Neural progenitor cell (in vitro differentiated cells): ENCODE data around the gene SLC25A19.

Experiments used
- EZH2phosphoT487 ChIP-seq: fragments of 200-600 bp; sonication (generic); IDR thresholded peaks from 2 replicates; pipeline ENCODE4 v1.6.1; 2017; ENCODE audit warnings: antibody characterized with exemption
- TF ChIP-seq, protein P1 (sequence below): fragments of 200-600 bp; sonication (generic); IDR thresholded peaks from 2 replicates; pipeline ENCODE4 v1.5.1; 2017; ENCODE audit warnings: antibody characterized with exemption, mild to moderate bottlenecking

- TF ChIP-seq, protein P1, sequence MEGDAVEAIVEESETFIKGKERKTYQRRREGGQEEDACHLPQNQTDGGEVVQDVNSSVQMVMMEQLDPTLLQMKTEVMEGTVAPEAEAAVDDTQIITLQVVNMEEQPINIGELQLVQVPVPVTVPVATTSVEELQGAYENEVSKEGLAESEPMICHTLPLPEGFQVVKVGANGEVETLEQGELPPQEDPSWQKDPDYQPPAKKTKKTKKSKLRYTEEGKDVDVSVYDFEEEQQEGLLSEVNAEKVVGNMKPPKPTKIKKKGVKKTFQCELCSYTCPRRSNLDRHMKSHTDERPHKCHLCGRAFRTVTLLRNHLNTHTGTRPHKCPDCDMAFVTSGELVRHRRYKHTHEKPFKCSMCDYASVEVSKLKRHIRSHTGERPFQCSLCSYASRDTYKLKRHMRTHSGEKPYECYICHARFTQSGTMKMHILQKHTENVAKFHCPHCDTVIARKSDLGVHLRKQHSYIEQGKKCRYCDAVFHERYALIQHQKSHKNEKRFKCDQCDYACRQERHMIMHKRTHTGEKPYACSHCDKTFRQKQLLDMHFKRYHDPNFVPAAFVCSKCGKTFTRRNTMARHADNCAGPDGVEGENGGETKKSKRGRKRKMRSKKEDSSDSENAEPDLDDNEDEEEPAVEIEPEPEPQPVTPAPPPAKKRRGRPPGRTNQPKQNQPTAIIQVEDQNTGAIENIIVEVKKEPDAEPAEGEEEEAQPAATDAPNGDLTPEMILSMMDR, result no peak
- no peak for TF ChIP-seq EZH2phosphoT487
Observed at GRCh38 chr17:75331671-75332070, 42.4 kb upstream of the SLC25A19 start.
